Activated CD4-positive, alpha-beta T cell treated with anti-CD3 and anti-CD28 coated beads, Interleukin-2, amount 50 U/mL, for 48 hours (primary cell): Measurements from ENCODE around the gene RASSF8.
"Not testable (repeated sequence)": the region's sequence is repeated elsewhere in the genome, so short reads cannot be mapped to it uniquely, and the experiment has no call there.

Experiments used
- DNase-seq, 2 experiments: peaks; one replicate each; pipeline ENCODE4 v3.0.0-alpha.2; 2020

The RASSF8 gene

DNA sequence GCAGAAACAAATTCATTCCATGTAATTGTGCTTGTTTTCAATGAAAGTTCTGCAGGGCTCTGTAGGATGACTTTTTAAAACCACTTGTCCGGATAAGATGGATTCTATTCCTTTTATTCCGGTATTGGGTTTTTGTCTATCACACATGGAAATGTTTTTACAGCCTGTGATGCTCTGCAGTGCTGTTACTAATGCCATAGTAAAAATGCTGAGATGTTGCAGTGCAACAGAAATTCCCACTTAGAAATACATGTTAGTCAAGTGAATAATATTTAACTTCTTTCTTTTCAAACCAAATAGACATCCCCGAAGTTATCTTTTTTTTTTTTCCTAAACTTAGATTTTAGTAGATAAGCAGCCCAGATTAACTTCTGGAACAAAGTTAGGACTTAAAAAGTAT lies 71.9 kb downstream of the RASSF8 start:
- DNase-seq: no peak

DNA sequence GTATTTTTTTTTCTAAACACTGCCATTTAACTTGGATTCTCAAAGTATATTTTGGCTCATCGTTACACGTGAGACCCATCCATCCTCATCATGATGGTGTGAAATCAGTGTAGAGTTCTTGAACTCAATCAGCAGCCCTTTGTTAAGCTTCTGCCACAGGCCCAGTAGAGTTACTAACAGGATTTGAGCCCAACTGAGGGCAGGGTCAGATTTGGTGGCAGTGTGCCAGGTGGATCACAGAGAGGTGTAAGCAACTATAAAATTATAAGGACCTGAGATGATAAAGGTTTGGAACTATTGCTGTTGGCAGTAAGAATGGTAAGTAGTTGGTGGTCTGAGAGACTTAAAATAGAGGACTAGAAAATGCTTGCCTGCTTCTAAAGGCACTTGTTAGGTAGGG lies 72.8 kb downstream of the RASSF8 start:
- no peak for DNase-seq

DNA sequence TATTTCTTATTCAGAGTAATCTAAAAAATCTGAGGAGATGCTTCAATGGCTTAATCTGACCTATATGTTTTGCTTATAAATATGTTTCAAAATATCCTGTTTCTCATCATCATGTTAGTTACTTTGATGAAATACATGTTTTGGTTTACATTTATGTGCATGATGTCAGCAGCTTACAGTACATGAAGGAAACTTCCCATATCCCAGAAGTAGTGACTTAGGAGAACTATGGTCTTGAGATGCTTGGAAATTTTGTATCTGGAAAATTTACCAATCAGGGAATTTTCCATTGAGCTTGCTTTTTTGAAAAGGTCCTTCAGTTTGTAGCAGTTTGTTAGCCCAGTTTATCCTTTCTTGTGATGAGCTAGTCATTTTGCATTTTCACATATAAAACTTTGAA lies 73.3 kb downstream of the RASSF8 start:
- DNase-seq: no peak

DNA sequence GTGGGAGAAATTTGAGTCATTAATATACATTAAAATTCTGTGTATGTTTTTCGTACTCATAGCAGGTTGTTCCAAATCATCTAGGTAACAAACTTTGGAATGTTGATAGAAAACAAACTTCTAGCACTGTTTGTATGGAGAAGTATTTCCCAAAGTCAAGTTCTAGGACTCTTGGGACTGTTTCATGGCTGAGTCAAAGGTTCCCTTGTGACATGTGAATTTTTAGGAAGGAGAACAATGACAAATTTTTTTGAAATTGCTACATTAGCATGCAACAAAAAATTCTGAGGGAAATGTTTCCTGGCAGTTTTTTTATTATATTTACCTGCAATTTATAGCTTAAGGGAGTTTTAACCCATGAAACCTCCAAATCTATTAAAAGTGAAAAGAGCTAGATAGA lies 73.8 kb downstream of the RASSF8 start:
- no peak for DNase-seq

DNA sequence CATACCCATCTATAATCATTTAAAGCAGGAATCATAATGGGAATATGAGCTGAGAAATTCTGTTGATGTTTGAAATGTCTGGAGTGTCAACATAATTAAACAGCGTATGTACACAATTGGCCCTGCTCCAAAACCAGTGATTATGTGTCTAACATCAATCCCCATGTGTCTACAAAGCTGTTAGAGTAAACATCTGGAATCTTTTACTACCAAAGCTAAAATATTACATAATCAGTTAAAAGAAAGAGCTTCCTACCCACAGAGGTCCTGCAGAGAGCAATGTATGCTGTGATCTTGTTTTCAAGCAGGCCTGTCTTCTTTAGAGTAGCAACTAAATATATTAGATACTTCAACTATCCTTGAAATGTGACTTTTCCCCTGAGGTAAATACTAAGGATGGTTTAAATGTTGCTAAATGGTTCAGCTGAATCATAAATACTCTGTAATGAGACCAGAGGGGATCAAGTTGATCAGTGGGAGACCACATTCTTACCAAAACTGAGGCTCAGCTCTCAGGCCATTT lies 74.3 kb downstream of the RASSF8 start:
- DNase-seq: no peak

DNA sequence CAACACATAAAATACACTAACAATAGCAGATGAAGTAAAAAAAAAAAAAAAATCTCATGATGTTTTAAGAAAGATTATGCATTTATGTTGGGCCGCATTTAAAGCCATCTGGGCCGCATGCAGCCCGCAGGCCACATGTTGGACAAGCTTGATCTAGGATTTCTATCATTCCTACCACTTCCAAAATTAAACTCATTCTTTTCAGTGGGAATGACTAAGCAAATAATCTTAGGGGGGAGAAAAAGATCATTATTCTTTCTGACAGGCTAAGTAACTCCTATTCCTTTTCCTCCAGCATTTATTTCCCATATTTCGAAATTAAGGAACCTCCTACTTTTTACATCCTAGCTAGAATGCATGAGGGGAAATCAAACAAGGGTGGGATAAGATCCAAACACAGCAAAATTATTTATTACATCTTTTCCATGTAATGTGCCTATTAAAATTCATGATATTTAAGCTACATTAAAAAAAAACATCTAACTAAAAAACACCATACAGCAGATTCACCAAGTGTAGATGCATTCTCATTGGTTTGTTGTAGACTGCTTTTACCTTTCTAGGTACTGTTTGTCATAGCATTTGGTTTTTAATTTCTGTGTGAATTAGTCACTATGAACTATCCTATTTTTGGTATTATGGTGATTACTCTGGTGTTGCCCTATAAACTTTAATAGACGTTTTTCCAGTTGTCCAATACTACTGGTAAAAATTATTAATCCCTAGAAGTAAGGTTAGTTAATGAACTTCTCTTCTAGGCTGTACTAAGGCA lies 76.1 kb downstream of the RASSF8 start:
- DNase-seq: no peak

DNA sequence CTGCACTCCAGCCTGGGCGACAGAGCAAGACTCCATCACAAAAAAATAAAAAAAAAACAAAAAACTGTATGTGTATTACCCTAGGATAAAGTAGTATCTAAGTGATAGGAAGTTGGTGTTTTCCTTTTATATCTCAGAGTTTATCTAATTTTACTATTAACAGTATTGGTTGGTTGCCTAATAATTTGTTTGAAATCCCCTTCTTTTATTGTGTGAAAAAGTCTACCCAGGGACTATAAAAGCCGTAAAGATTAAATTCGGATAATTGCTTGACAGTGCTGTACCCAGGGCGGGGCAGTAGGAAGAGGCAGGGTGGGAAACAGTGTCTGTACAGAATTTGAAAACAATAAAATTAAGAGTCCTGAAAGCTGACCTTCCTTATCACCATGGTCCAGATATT lies 78.4 kb downstream of the RASSF8 start:
- no peak for DNase-seq

DNA sequence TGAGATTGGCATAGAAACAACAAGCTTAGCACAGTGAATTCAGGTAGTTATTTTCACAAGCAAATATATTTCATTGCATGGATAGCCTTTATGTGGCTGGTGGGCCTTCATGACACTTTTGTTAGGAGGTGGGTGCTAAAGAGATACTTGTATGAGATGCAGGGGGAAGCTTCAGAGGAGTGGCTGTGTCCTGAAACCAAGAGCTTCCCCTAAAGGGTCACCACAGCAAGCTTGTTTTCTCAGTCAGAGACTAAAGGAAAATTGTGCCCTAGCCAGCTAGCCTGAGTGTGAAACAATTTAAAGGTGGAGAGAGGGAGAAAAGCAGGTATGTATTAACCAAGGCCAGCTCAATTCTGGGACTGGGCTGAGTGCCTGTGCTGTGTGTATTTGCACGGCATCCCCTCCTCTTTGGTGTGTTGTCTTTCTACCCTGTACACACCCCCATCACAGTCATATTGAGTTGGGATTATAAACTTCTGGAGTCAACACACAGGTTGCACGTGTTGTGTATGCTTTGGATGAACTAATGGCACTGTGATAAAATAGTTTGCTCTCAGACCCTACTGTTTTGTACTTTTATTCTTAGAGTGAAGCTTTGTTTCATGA lies 79.2 kb downstream of the RASSF8 start:
- no peak for DNase-seq

DNA sequence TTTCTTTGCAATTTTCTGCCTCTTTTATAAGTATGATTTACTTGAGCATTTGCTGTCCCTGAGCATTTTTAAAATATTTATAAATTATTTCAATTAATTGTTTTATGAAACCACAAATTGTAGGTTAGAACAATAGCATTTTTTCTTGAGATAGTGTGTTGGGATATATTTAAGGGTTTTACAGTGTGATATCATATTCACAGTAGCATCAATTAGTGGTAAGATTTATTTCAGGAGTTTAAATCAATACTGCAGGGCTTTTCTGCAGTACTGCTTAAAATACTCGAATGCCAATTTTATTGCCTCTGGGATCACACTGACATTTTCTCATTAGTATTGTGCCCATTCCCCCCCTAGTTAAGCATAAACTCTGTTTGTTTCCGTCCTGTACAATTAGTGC lies 84.2 kb downstream of the RASSF8 start:
- DNase-seq: no peak

DNA sequence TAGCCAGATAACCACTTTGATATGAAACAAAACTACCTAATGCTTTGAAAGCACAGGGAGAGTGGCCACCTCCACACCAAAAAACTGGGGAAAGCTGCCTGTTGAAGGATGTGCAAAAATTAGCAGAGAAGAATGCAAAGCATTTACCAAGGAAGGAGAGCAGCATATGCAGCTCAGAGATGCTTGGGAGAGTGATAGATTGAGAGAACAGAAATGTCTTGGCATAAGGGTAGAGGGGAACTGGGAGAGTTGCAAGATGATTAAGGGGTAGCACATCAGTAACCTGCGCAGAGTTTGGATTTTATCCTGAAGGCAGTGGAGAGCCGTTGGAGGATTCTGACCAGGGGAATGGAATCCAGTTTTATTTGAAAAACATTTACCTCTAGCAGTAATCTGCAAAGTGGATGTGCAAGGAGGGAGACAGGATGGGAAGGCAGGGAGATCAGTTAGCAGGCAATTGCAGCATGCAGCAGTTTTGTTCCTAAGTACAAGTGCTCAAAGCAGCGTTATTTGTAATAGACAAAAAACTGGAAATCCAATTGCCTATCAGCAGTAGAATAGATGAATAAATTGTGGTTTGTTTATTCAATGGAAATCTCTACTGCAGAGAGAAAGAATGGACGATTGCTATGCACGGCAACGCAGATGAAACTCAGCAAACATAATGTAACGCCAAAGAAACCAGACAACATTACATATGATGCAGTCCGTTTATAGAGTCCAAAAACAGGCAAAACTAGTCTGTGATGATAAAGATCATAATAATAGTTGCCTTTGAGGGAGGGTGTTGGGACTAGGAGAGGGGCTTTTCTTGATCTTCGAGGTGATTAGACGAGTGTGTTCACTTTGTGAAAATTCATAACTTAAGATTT lies 84.9 kb downstream of the RASSF8 start:
- DNase-seq: no peak

DNA sequence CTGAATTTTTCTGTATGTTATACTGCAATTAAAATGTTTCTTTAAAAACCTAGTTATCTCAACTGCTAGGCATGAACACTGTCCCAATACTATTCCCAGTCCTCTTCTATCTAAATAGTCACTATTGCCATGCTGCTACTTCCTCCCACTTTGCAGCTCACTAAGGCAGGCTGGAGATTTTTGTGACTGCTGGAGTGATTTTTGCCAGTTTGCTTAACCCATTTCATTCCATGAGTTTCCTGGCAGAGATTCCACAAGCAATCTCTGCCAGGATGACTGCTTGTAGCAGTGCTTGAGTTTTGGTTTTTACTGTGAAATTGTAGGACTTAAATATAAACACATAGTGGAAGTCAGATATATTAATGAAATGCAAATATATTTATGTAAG lies 85.5 kb downstream of the RASSF8 start:
- DNase-seq: no peak

DNA sequence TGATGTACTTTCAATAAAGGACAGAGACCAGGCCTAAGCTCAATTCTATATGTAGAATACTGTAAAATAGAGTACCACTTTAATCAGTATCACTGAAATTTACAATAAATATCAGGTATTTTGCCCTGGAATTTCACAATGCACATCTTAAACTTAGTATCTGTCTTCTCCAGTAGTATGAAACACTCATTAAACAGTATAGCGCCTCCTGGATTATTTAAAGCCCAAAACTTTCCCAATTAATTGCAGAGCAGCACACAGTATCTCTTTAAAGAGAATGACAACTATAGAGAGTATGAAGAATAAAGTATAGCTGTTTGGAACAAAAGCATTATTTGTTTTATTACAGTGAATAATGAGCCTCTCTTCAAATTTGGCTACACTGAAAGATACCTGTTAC lies 86.1 kb downstream of the RASSF8 start:
- DNase-seq: no peak

DNA sequence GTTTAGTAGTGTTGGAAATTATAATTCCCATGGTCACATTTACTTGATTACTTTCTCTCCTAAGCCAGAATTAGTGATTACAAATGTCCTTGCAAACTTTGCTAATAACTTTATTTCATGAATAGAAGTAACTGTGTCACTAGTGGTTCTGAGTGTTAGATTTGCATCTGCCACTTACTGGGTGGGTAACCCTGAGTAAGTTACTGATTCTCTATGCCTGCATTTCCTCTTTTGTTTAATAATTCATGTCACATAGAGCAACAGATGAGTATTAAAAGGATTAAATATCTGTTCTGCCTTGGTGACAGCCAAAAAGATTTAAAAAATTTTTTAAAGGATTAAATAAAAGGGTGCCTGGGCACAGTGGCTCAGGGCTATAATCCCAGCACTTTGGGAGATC lies 87.7 kb downstream of the RASSF8 start:
- no peak for DNase-seq

DNA sequence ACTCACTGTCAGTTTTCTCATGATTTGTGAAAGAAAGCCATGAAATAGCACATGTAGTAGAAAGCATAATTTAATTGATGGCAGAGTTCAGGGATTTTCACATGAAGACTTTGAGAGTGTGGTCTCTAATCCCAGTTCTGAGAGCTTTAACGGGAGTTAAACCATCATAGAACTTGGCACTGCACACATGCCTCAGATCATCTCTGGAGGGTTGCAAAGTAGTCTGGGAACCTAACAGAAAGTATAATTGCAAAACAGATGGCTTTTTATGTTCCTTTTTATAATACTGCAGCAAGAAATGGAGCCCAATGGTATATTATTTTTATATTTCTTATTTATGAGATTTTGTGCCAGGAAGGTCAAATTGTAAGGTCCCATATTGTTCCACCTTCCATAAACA lies 88.4 kb downstream of the RASSF8 start:
- DNase-seq: no peak

DNA sequence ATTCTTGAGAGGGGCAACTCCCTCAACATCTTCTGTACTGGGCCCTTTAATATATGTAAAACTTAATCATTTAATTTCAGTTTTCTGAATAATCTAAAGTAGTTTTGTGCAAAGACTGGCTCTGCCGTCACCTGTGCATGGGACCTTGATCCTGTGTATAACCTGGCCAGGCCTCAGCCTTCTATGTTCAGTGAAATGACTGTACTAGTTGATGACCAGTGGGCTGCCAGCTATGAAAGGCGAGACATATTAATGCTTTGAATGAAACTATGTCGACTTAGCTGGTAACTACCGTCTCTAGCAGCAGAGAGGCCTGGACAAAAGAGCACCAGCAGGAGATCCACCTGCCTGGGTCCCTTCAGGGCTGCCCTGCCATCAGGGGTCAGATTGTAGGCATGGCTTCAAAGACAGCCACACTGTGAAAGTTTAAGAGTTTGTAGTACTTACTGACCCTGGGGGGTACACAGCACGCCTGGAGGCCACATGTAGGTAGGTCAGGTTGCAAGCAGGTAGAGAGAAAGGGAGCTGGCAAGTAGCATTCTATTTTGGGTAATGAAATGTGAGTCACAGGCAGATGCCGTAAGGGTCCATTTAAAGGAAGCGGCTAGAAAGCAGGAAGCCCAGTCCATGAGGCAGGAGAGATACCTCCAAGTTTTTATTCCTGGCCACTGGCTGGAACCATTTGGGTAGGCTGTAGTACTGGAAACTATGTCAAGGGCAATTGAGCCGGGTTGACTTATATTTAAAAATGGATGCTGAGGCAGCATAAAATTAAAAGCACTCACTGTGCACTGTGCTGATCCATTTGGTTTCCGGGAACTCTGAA lies 89.1 kb downstream of the RASSF8 start:
- DNase-seq: no peak

DNA sequence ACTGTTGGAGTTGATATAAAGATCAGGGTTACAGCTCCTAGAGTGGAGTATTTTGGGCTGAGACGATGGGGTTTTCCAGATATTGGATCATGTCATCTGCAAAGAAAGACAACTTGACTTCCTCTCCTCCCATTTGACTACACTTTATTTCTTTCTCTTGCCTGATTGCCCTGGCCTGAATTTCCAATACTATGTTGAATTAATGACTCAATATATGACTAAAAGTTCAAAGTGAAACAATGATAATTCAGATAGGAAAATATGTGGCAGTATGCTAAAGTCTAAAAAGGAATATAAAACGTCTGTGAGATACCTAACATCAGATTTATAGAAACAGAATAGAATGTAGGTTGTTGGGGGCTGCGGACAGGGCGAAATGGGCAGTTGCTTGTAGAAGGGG lies 94.2 kb downstream of the RASSF8 start:
- no peak for DNase-seq

DNA sequence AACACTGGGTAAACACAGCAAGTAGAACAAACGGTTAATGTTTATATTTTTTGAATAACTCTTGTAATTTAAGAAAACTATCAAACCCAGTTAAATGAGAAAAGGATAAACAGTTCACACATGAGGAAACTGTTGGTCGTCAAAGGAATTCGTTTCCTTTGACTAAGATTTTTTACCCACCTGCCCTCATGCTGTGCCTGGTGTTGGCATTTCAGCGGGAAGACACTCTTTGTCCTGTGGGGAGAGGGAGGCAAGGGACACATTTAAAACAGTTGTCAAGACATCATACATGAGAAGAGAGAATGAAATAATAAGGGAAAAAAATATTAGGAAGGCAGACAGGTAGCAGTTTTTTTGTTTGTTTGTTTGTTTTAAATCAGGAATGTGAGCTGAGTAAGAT lies 95.9 kb downstream of the RASSF8 start:
- DNase-seq: no peak

DNA sequence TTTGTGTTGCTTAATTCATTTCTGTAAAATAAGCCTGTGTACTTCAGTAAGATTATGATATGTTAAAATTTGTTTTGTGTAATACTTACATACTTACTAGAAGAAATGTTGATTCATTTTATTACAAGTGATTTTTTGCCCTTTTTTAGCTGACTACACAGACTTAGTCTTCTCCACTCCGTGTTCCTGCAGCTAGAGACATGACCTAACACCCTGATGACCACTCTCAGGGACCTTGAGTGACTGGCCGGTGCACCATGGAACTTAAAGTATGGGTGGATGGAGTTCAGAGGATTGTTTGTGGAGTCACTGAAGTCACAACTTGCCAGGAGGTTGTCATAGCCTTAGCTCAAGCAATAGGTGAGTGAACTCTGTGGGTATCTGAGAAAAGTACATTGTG lies 96.6 kb downstream of the RASSF8 start:
- DNase-seq: no peak

DNA sequence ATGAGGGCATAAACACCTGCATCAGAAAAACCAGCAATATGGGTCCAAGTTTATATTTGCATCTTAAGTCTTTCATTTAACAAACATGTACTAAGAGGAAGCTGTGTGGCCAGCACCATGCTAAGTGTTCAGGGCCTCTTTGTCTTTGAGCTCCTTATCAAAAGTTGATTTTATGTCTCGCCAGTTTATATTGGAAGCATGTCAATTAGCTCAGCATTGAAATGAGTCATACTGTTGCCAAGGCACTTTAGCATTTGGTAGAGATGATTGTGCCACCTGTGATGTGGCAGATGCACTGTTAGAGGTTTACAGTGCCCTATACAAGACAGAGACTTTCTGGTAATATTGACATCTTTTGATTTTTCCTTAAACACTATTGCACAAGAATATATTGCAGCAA lies 97.9 kb downstream of the RASSF8 start:
- DNase-seq: no peak

DNA sequence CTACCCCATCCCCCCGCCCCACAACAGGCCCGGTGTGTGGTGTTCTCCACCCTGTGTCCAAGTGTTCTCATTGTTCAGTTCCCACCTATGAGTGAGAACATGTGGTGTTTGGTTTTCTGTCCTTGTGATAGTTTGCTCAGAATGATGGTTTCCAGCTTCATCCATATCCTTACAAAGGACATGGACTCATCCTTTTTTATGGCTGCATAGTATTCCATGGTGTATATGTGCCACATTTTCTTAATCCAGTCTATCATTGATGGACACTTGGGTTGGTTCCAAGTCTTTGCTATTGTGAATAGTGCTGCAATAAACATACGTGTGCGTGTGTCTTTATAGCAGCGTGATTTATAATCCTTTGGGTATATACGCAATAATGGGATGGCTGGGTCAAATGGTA lies 98.8 kb downstream of the RASSF8 start:
- not testable (repeated sequence) for DNase-seq

DNA sequence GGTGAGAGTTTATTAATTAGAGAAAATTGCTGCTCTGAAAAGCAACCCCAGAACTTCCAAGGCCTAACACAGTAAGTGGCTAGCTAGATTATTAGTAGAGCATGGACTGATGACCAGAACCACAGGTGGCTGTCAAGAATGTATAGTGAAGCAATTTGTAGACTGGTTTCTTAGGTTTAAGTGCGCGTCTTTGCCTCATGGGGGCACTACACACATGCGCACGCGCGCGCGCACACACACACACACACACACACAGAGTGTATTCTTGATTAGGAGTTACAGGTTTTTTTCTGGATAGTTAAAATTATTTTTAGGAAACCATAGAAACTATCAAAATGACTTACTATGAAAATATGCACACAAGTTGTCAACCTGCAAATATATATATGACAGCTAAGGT lies 99.8 kb downstream of the RASSF8 start:
- DNase-seq: no peak

DNA sequence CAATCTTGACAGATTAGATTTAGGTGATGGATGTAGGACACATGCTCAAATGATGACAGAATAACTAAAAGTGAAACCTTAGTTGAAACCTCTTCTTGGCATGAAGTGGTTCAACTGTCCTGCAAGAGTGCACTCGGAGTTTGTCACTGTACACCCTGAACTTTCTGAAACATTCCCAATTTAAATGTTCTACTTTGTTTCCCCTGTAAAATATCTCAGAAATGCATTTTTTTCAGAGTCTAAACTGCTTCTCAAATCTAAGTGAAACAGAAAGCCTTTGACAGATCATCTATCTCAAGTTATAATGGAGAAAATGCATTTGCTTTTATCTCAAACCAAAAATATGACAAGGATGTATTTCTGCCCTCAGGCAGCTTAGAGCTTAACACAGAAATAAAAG lies 100.3 kb downstream of the RASSF8 start:
- DNase-seq: no peak

DNA sequence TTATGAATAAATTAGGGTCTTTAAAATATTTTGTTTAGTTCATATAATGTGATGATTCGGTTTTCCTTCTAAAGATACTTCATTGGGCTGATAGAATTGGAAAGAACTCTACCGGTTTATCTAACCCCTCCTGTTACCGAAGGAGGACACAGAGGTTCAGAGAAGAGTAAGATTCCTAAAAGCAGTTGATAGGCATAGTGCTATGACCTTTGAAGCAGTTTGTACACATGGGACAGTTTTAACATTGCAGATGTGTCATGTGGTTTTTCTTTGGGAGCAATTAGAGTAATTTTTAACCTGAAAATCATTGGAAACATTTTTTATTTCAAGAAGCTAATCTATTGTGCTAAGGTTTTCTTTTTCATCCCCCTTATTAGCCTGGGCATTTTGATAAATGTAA lies 103.5 kb downstream of the RASSF8 start:
- no peak for DNase-seq
